Measurements from ENCODE around the gene DCAF7.

DNA sequence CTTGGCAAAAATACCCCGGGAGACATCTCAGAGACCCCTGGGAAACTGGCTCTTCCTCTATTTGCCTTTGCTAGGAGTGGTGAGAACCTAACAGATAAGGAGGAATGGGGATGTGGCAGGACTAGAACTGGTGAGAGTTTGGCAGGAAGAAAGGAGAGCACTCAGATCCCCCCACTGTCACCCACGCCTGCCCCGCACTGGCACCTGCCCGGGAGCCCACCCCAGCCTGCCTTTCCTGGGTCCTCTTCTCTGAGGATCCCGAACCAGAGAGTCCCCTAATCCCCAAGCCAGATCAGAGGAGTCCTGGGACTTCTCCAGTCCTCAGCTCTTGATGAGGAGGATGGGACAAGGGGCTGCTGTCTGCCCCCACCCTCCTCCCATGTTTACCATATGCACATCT lies 23.4 kb upstream of the DCAF7 start:
- TF ChIP-seq, protein P1, sequence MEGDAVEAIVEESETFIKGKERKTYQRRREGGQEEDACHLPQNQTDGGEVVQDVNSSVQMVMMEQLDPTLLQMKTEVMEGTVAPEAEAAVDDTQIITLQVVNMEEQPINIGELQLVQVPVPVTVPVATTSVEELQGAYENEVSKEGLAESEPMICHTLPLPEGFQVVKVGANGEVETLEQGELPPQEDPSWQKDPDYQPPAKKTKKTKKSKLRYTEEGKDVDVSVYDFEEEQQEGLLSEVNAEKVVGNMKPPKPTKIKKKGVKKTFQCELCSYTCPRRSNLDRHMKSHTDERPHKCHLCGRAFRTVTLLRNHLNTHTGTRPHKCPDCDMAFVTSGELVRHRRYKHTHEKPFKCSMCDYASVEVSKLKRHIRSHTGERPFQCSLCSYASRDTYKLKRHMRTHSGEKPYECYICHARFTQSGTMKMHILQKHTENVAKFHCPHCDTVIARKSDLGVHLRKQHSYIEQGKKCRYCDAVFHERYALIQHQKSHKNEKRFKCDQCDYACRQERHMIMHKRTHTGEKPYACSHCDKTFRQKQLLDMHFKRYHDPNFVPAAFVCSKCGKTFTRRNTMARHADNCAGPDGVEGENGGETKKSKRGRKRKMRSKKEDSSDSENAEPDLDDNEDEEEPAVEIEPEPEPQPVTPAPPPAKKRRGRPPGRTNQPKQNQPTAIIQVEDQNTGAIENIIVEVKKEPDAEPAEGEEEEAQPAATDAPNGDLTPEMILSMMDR (IDR thresholded peaks at IDR 0.05; ENCODE audit: low read length), result no peak
- no peak for TF ChIP-seq EZH2 (optimal IDR thresholded peaks at IDR 0.05; ENCODE audit: low read depth, low read length)

Measured in MM.1S (cell line).